Placental epithelial cell (primary cell): Measurements from ENCODE around the gene CD3E. TPM values are rescaled to one million over a fixed set of nuclear protein-coding genes. Genes with fewer than 3 reads are reported as not detected.

Experiments used
- small RNA-seq: library from RNA; depleted of rRNA; stranded (forward); fragments of <200 nt; gene quantifications from one replicate; pipeline ENCODE3, GENCODE V24; 2012
- total RNA-seq: library from RNA; depleted of rRNA; stranded (reverse); fragments of >200 nt; gene quantifications from 2 replicates; pipeline ENCODE4 v1.2.3, GENCODE V29; 2012

CD3E gene
- not detected in 2 replicates for total RNA-seq

GRCh38 chr11:118304568-118305248, at the start of gene CD3E:
Gene CD3E, plus strand, starts transcription at chr11:118304730. Its CDS starts 223 bp downstream, at chr11:118304953.

GRCh38 chr11:118263695-118264568, 40.6 kb upstream of the CD3E start, which contains the start of gene MPZL2:
Gene MPZL2, minus strand, starts transcription at chr11:118264297. Its CDS starts 144 bp downstream, at chr11:118264153.

GRCh38 chr11:118342503-118343161, 38.1 kb downstream of the CD3E start, which contains the start of gene CD3D:
Gene CD3D, minus strand, starts transcription at chr11:118342705. Its CDS starts 98 bp downstream, at chr11:118342607.

GRCh38 chr11:118343981-118344515, 39.5 kb downstream of the CD3E start, which contains the start of gene CD3G:
Gene CD3G, plus strand, starts transcription at chr11:118344344. Its CDS starts 80 bp downstream, at chr11:118344424.

GRCh38 chr11:118359295-118359958, 54.9 kb downstream of the CD3E start, which contains the start of gene UBE4A:
Gene UBE4A, plus strand, starts transcription at chr11:118359600. Its CDS starts 5,481 bp downstream, at chr11:118365081.

Small RNA genes within 50 kb of the gene (small RNA-seq; reads per million reads assigned to genes)
- not detected for gene AP001582.1

Other genes starting within 250 kb of the CD3E start
- under 0.01 TPM in 1 of 2 replicates, not detected in the other for gene TMPRSS4, start 227.7 kb upstream of the CD3E start, total RNA-seq
- gene SMIM35, start 217.8 kb upstream of the CD3E start, total RNA-seq = not detected in 2 replicates
- 0.39 and 0.43 TPM in 2 replicates for gene SCN4B, start 151.9 kb upstream of the CD3E start, total RNA-seq
- not detected in 2 replicates for gene SCN2B, start 128.1 kb upstream of the CD3E start, total RNA-seq
- gene JAML, start 79.7 kb upstream of the CD3E start, total RNA-seq = under 0.01 TPM in 1 of 2 replicates, not detected in the other
- 35.3 and 61.1 TPM in 2 replicates for gene MPZL3, start 52.4 kb upstream of the CD3E start, total RNA-seq
- 69.5 and 85.8 TPM in 2 replicates for gene MPZL2, start 40.4 kb upstream of the CD3E start, total RNA-seq
- not detected in 2 replicates for gene CD3D, start 38.0 kb downstream of the CD3E start, total RNA-seq
- not detected in 2 replicates for gene CD3G, start 39.6 kb downstream of the CD3E start, total RNA-seq
- gene UBE4A, start 54.9 kb downstream of the CD3E start, total RNA-seq = 39.7 and 67.5 TPM in 2 replicates
- gene ATP5MG, start 96.9 kb downstream of the CD3E start, total RNA-seq = 34.5 and 41.3 TPM in 2 replicates
- 50.6 and 58.0 TPM in 2 replicates for gene KMT2A, start 131.8 kb downstream of the CD3E start, total RNA-seq
- 1.2 and 2.7 TPM in 2 replicates for gene TTC36, start 222.7 kb downstream of the CD3E start, total RNA-seq
- gene TMEM25, start 226.5 kb downstream of the CD3E start, total RNA-seq = 42.0 and 60.8 TPM in 2 replicates